GM19397 (cell line): ENCODE measurements around the gene USP6.
"Not testable (repeated sequence)": the region's sequence is repeated elsewhere in the genome, so short reads cannot be mapped to it uniquely, and the experiment has no call there.

ENCODE experiments used
- ATAC-seq: cut with Tn5 transposase; IDR thresholded peaks from one replicate; pipeline ENCODE4 v1.9.1; 2021; ENCODE audit warnings: mild to moderate bottlenecking, moderate library complexity; ENCODE audit not compliant: unreplicated experiment

The USP6 gene

DNA sequence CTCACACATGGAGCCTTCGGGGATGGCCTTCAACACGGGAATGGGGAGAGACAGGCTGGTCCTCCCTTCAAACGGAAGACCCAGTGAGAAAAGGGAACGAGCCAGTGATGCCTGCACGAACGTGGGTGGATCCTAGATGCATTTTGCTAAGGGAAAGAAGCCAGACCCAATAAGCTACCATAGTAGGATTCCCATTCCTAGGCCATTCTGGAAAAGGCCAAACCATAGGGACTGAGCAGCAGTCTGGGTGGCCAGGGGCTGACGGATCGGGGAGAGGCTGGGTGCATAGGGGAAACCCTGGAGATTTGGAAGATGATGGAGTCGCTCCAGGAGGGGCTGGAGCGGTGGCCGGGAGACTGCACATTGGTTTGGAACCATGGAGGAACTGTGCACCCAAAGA lies 18.7 kb downstream of the USP6 start:
- ATAC-seq = not testable (repeated sequence)

DNA sequence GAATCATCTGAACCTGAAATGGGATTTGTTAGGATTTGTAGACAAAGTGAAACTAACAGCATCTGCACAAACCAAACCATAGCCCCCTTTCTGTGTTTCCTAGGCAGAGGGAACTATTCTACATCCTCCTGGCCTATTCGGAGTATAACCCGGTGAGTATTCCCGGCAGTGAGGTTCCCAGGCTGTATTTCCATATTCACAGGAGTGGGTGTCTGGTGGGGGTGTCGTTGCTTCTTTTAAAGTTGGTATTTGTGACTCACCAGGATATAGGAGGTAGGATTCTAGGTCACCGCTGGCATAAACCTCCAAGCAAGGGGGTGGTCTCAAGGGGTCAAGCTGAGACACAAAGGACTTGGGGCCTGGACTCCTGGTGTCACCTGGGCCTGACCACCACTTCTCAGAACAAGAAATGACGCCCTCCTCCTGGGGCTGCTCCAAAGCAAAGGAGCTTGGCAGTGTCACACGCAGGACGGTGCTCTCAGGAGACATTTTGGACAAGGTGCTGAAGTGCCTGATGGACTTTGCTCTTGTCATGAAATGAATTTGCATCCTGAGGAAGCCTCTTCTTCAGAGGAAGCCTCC lies 19.4 kb downstream of the USP6 start:
- ATAC-seq = not testable (repeated sequence)

DNA sequence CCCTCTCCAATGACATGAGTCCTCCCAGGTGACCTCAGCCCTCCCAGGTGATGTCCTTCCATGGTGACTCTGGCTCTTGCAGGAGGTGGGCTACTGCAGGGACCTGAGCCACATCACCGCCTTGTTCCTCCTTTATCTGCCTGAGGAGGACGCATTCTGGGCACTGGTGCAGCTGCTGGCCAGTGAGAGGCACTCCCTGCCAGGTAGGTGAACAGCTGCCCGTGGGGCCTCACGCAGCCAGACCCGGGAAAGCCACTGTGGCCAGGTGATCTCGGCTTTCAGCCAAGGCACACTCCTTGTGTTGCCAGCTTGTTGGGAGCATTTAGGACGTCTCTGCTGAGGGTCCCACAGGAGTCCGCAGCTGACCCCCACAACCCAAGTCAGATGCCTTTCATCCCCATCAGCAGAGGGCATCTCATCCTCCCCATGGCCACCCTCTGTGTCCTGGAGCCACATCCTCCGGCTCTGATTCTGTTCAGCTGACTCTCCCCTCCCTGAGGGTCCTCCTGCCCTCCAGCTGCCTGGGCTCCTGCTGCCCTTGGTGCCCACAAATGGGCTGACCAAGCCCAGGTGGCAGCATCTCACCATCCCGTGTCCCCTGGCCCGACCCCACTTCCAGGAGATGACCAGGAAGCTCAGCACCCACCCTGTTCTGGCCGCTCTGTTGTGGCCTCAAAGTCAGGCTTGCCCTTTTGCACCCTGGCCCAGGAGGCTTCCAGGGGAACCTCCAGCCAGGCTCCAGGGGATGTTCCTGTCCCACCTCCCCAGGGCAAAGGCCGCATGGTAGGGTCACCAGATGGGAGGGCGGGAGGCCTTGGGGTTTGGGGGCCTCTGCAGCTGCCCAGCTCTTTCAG lies 20.1 kb downstream of the USP6 start:
- ATAC-seq = no peak

DNA sequence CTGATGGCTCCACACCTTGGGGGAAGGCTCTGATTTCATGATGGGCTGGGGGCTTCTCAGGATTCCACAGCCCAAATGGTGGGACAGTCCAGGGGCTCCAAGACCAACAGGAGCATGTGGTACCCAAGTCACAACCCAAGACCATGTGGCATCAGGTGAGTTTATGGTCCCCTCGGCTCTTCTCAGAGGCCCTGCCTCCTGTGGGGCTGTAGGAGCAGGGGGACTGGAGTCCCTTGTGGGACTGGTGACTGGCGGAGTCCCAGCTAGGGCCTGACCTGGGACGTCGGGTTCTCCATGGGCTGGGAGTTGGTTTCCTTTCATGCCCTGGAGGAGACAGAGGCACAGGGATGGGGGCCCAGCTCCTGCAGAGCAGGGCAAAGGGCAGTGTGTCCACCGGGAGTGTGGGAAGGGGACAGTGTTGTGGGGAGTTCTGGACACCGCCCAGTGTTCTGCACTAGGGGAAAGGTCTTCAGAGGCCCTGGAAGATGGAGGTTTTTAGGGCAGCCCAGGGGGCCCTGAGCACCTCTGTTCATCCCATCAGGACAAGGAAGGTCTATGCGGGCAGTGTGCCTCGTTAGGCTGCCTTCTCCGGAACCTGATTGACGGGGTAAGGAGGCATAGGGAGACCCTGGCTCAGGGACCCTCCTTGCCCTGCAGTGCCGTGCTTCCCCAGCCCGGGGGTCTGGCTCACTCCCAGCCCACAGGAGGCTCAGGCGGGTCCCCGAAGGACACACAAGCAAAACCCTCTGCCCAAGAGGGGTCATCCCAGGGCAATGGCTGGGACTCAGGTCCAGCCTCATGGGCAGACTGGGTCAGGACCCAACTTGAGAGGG lies 21.0 kb downstream of the USP6 start:
- ATAC-seq = not testable (repeated sequence)

DNA sequence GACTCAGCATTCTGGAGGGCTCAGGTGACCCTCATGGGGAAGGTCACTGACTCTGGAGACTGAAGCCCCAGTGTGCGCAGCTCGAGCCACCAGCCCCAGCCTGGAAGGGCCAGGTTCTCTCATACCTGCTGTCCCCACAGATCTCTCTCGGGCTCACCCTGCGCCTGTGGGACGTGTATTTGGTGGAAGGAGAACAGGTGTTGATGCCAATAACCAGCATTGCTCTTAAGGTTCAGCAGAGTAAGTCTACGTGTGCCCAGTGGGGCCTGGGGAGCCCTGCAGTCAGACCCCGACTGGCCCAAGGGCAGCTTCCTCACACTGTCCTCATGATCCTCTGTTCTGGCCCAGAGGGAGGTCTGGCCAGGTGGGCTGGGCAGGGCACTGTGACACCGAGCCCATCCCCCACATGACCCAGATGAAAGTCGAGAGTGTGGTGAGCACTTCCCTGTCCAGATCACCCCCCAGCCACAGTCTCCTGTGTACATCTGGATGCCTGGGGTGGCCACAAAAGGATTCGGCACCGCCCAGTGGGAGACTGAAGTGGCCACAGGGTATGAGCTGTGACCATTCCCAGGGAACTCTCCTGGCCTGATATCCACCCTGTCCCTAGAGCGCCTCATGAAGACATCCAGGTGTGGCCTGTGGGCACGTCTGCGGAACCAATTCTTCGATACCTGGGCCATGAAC lies 21.8 kb downstream of the USP6 start:
- not testable (repeated sequence) for ATAC-seq

DNA sequence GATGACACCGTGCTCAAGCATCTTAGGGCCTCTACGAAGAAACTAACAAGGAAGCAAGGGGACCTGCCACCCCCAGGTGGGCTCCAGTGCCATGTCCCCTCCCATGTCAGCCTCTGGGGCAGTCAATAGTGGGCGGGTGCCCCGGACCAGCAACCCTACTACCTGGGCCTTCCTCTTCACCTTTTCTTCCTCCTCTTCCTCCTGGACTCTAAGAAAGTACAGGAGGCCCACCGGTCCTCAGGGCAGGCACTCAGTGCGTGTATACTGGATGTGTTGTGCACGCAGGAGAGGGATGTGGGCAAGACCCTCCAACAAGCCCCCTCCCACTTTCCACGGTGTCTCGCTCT lies 22.3 kb downstream of the USP6 start:
- not testable (repeated sequence) for ATAC-seq

DNA sequence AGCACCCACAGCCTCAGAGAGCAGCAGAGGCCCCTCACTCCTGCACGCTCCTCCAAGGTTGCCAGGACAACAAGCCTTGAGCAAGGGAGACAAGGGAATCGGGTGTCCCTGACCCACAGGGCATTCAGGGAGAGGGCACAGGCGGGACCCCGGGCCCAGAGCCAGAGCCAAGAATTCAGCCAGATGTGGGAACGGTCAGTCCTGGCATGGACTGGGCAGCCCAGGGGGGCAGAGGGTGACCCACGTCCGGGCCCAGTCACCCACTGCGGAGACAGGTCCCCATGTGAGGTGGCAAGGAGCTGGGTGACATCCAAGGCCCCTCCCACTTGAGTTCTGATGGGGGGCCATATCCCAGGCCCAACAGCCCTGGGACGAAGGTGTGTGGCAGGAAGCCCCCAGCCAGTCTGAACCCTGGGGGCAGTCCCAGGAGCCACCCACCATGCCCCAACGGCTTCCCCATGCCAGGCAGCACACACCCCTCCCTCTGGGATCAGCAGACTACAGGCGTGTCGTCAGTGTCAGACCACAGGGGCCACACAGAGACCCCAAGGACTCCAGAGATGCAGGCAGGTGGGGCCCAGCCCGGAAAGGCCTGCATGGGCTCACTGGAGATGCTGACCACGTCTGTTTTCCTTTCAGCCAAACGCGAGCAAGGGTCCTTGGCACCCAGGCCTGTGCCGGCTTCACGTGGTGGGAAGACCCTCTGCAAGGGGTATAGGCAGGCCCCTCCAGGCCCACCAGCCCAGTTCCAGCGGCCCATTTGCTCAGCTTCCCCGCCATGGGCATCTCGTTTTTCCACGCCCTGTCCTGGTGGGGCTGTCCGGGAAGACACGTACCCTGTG lies 23.0 kb downstream of the USP6 start:
- ATAC-seq = no peak

DNA sequence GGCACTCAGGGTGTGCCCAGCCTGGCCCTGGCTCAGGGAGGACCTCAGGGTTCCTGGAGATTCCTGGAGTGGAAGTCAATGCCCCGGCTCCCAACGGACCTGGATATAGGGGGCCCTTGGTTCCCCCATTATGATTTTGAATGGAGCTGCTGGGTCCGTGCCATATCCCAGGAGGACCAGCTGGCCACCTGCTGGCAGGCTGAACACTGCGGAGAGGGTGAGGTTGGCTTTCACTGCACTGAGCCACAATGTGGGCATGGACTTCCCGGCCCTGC lies 23.6 kb downstream of the USP6 start:
- no peak for ATAC-seq

DNA sequence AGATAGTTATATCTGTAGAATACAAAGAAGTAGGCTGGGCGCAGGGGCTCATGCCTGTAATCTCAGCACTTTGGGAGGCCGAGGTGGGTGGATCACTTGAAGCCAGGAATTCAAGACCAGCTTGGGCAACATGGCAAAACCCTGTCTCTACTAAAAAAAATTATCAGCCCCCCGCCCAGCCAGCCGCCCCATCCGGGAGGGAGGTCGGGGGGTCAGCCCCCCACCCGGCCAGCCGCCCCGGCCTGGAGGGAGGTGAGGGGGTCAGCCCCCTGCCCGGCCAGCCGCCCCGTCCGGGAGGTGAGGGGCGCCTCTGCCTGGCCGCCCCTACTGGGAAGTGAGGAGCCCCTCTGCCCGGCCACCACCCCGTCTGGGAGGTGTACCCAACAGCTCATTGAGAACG lies 27.0 kb downstream of the USP6 start:
- not testable (repeated sequence) for ATAC-seq

DNA sequence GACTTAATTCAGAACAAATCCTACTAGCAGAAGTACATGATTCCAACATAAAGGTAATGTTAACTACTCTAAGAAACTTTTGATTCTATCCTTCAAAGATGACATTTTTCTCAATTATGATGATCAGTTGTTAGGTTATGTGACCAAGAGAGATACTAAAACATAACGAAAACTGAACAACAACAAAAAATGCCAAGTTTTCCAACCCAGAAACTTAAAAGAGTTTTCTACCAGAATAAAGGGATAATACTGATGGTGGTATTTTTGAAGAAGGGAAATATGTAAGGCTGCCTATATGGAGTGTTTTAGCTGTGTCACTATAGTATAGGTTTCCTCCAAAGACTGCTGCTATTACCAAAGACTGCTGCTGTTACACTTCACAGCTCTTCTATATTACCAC lies 30.3 kb downstream of the USP6 start:
- ATAC-seq = not testable (repeated sequence)

DNA sequence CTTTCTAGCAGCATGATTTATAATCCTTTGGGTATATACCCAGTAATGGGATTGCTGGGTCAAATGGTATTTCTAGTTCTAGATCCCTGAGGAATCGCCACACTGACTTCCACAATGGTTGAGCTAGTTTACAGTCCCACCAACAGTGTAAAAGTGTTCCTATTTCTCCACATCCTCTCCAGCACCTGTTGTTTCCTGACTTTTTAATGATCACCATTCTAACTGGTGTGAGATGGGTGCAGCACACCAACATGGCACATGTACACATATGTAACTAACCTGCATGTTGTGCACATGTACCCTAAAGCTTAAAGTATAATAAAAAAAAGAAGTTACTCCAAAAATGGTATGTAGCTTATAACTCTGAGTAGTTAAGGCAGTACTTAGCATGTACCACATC lies 44.9 kb downstream of the USP6 start:
- ATAC-seq = not testable (repeated sequence)

DNA sequence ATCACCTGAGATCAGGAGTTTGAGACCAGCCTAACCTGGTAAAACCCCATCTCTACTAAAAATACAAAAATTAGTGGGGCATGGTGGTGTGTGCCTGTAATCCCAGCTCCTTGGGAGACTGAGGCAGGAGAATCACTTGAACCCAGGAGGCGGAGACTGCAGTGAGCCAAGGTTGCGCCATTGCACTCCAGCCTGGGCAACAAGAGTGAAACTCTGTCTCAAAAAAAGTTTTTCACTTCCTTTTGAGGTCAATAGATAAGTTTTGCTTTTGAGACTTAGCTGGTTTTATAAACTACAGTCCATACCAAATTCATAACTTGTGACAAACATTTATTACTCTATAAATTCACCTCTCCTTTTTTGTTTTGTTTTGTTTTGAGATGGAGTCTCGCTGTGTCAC lies 46.0 kb downstream of the USP6 start:
- ATAC-seq = not testable (repeated sequence)

DNA sequence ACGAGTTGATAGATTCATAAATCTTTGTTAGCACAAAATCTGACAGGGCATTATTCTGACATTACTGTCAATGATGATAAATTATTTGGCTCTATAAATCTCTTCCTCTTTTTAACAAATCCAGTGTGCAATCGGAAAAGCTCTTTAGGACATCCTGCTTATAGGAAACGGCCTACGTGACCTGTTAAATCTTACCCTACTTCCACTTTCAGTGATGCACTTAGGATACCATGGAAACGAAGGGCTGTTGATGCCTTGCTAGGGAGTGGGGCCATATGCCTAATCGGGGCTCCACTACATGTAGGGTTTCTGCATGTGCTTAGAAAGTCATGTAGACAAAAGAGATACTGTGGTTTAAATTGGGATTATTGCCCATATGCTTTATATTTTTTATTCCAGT lies 48.6 kb downstream of the USP6 start:
- no peak for ATAC-seq

DNA sequence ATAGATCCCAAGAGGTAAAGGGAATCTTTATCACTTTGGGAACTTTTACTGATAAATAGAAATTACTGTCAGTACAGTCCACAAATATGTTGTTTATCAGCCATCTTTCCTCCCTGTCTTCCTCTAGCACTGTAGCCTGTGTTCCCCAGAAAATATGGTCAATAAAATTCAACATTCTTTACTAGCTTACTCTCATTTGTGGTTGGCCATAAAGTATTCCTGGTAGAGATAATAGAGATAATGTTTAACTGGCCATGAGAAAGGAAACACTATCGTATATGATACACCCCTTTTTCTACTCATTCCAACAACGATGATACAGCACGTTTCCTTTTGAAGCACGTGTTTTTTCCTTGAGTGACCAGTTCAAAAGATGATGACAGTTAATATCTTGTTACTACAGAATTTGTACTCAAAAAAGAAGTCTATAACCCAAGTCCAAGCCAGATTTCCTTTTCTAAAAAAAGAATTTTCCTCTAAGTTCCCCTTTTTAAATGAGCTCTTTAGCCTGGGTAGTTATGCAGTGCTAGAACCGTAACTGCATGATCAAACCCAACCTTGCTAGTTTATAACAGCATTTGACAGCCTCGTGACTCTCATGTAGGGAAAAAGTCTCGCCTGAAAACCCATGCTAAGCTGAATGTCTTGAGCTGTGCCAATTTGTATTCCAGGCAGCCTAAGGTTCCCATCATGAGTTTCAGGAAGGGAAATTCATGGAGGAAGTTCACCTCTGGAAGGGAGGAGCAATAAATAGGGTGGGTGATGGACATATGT lies 50.1 kb downstream of the USP6 start:
- not testable (repeated sequence) for ATAC-seq

DNA sequence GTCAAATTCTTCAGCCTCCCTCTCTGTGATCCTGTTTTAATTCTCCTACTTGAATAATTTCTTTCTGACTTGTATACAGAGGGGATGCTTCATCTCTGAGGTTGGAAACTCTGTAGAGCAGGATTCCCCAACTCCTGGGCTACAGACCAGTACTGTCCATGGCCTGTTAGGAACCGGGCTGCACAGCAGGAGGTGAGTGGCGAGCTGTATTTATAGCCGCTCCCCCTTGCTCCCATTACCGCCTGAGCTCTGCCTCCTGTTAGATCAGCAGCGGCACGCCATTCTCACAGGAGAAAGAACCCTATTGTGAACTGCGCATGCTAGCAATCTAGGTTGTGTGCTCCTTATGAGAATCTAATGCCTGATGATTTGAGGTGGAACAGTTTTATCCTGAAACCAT lies 59.2 kb downstream of the USP6 start:
- ATAC-seq = not testable (repeated sequence)

DNA sequence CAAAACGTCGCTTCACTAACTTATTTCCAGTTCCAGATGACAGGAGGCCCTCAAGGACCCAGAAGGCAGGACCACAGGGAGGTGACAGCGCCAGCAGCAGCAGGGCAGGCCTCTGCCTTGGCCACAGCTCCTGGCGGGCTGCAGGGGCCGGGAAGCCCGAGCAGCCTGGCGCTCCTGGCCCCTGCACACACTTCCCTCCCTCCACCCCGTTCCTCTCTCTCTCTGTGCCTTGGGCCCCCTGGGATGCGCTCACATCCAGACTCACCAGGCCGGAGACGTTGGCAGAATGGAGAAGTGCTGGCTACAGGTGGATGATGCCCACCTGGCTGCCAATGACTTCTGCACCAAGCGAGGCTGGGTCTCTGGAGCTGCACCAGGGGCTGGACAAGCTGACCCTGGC lies 63.2 kb downstream of the USP6 start:
- no peak for ATAC-seq

DNA sequence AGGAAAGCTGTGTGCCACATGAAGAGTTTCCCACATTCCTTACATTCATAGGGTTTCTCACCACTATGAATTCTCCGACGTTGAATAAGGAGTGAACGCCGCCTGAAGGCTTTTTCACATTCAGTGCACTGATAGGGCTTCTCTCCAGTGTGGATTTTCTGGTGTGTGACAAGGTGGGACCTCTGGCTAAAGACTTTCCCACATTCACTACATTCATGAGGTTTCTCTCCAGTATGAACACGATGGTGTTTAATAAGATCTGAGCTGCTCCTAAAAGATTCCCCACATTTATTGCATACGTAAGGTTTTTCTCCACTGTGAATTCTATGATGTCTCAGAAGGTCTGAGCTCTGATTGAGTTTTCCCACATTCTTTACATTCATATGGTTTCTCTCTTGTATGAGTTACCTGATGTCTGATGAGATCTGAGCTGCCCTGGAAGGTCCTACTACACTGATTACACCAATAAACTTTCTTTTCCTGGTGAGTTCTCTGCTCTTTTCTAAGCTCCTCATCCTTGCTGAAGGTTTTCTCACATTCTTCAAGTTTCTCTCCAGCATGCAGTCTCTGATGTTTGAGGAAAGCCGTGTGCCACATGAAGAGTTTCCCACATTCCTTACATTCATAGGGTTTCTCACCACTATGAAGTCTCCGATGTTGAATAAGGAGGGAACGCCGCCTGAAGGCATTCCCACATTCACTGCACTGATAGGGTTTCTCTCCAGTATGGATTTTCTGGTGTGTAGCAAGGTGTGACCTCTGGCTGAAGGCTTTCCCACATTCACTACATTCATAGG lies 65.9 kb downstream of the USP6 start:
- ATAC-seq = no peak

DNA sequence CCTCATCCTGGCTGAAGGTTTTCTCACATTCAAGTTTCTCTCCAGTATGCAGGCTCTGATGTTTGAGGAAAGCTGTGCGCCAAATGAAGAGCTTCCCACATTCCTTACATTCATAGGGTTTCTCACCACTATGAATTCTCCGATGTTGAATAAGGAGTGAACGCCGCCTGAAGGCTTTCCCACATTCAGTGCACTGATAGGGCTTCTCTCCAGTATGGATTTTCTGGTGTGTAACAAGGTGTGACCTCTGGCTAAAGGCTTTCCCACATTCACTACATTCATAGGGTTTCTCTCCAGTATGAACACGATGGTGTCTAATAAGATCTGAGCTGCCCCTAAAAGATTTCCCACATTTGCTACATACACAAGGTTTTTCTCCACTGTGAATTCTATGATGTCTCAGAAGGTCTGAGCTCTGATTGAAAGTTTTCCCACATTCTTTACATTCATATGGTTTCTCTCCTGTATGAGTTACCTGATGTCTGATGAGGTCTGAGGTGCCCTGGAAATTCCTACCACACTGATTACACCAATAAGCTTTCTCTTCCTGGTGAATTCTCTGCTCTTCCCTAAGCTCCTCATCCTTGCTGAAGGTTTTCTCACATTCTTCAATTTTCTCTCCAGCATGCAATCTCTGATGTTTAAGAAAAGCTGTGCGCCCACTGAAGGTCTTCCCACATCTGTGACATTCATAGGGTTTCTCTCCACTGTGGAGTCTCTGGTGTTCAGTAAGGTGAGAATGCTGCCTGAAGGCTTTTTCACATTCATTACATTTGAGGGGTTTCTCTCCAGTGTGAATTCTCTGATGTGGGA lies 67.0 kb downstream of the USP6 start:
- ATAC-seq = no peak
